ENCODE results near the gene PSMC1.

The PSMC1 gene

DNA sequence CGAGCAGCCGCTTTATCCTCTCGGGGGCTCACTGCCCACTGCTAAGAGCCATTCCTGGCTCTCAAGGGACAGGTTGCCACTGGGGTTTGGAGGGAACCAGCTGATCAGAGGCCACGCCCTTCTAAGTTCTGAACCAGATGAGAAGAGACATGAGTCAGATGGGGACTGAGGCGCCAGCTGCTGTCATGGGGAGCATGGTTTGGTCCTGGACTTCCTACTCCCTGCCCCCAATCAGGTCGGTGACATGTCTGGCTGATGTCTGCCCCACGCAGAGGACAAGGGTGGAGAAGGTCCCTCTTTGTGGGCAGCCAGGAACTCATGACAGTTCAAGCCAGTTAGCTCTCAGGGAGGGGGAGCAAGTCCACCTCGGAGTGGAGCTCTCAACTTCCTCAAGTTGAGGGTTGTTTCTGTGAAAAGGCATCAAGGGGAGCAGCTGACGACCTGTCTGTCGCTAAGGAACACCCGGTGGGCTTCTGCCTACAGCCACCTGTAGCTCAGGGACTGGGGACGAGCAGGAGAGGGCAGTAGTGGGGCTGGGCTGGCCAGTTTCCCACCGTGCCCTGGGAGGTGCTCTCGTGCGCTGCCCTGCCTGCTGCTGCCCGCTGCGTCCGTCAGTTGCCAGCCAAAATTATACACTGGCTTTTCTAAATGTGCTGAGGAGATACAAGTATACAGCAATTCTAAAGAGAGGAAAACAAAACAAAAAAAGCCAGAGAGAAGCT lies 20.5 kb downstream of the PSMC1 start:
- DNase-seq: no peak

DNA sequence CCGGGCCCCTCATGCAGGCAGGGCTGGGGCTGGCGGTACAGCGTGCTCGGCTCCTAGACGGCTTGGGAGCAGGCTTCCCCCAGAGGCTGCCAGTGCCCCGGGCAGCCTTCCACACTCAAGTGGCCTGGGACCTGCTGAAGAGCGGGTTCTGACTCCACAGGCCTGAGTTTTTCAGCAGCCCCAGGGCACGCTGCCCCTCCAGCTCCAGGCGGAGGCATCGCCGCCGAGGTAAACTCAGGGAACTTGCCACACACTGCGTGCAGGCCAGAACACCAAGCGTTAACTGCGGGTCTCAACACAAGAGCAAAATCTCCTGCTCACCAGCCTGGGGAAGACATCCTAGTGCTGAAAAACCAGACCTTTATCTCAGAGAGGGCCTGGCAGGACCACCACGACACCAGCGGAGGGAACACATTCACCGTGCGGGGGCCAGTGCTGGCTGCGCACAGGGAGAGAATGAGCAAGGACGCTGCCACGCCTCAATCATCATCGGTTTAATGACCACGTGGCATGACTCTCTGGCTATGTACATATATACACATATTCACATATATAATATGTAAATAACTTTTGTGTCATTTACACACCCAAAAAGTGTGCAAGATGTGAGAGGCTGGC lies 21.3 kb downstream of the PSMC1 start:
- no peak for DNase-seq

DNA sequence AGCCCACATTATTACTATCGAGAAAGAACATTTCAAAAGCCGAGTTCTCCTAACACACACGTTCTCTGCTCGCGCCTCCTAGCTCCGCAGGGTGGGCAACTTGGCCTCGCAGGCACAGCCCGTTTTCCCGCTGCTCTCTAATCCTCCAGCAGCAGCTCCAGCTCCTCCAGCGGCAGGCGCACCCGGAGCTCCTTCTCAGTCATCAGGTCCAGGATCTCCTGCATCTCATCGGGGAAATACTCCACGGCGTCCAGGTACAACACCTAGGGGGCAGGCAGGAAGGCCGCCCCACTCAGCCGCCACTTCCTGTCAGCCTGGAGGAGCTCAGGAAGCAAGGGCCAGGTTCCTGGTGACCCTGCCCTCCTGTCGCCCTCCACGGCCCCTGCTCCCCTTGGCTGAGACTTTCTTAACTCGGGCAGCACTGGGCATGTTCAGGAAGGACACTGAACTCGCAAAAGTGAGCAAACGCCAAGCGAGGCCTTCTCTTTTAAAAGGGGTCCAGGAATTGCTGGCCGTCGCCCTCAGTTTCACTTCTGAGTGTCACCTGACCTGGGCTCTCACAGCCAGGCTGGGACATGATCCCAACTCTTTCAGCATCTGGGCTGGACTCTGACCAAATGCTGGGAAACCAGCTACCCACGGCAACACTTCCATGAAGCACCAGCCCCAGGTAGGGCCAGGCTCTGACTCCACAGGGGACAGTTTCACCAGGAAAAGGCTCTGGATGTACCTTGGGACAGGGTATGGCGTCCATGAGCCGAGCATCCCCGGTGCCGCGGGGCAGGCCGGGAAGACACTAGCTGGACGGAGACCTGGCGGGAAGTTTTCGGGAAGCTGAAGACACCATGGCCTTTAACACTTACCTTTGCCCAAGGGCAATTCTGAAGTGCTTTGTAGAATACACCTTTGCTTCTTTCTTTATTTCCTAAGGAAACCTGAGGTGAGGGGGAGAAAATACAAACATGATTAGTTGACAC lies 22.1 kb downstream of the PSMC1 start:
- no peak for DNase-seq

DNA sequence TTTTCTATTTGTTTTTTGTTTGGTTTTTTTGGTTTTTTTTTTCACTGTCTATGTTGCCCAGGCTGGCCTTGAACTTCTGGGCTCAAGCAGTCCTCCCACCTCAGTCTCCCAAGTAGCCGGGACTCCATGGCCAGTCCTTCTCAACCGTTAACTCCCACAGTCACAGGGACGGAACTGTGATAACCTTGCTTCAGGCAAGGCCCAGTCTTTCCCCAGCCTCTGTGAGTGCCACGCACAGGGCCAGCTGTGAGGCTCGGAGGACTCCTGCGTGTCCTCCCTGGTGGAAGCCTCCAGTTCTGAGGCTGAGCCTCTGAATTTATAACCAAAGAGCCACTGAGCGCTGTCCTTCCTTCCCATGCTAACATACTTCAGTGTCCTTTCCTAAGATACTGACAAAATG lies 23.7 kb downstream of the PSMC1 start:
- DNase-seq: no peak

DNA sequence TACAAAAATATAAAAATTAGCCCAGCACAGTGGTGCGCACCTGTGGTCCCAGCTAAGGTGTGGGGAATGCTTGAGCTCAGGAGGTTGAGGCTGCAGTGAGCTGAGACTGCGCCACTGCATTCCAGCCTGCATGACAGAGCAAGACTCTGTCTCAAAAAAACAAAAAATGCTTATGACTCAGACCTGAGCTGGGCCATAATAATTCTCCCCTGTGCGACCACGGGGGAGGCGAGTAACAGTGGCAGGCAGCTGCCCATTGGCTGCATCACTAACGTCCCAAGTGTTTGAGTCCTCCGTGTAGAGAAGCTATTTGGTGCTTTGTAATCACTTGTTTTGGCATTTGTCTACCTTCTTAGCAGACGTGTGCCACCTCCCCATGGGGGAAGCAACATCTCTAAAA lies 24.9 kb downstream of the PSMC1 start:
- DNase-seq: no peak

DNA sequence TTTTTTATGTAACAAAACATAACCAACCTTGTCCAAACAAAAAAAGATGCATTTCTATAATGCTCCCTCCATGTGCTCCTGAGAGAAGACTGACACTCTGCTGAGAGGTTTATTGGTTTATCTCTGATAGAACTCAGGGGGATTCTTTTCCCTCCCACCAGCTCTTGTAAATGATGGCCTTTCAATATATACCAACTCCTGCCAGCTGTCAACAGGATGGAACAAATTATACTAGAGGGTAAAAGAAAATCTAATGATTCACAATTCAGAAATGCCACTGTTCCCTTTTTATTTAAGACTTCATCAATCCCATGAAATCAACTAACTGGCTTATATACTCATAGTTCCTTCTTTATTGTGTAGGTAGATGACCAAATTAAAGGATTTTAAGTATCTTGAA lies 25.4 kb downstream of the PSMC1 start:
- DNase-seq: no peak

DNA sequence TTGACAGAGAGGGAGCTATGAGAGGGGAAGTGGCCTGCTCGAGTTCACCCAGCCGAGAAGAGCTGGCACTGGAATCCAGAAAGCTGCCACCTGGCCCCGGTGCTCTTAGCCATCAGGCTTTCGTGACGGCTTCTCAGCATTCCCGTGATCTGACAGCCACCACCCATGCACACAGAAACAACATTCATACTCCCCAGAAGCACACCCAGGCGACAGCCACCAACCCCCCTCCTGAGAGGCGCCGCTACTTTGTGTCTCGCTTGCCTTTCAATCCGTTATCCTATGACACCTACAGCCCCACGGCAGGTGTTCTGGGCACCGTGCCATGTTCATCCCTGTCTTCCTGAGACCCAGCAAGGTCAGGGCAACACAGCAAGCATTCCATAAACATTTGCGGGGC lies 31.4 kb downstream of the PSMC1 start:
- DNase-seq: peak; percentile 46

DNA sequence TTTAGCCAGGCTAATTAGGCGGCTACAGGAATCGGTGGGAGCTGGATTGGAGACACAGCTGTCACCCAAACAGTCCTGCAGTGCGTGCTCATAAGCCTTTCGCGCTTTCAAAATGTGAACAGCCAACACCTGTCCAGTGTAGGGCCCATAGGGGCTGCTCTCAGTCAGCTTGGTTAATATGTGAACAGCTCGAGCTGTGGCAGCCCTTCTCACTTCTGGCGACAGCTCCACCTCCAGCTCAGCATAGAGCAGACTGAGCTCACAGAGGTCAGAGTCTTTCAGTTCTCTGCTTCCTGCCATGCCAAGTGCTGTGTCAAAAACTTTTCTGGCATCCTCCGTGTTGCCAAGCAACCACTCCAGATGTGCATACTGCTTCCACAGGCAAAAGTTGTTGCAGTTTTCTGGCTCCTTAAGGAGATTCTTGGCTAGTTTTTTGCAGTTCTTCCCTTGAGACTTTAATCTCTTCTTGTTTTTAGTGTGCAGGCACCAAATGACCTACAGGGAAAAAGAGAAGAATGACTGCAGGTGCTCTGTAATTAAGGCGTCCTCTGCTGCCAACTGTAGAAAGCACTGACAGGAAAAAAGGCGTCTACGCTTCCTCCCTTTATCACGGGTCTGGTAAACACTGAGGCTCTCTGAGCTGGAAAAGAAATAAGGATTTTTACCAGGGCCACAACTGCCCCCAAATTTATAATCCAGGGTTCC lies 32.5 kb downstream of the PSMC1 start:
- peak; percentile 32 for DNase-seq

DNA sequence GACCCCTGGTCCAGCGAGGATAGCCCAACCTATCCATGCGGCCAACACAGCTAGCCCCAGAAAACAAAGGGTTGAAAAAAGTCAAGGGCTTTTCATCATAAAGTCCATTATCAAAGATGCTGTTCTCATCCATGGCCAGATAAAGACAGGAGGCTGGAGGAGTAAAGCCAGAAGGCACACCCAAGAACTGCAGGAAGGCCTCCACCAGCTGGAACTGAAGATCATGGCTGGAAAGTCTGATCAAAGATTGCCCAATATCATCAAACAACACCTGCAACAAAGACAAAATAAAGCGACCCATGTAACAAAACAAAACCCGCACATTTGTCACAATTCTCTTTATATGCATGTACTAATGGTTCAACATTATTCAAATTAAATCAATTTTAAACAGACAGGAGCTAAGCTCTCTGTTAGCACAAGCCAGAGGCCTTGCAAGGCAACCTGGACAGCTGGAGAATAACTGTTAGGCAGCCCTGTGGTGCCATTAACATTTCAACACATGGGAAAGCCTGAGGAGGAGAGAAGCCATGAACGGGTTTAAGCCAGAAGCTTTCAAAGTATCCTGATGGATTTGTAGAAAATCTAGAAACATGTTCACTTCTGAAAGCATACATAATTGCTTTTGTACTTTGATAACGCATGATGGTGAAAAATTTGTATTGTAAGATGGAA lies 34.1 kb downstream of the PSMC1 start:
- DNase-seq: no peak

DNA sequence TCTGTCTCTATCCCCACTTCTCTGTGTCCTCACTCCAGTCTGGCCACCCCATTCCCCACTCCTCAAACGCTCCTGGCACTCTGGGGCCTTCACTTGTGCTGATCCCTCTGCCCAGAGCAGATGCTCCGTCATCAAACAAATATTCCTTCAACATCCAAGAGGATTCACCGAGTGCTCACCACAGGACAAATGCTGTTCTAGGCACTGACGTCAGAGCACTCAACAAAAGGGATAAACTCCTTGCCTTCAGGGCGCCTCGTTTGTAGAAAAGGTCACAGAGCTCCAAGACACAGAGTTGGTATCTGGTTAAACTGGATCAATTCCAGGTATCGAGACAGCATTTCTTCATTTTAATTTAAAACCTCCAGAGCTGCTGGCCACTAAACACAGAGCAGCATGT lies 35.3 kb downstream of the PSMC1 start:
- no peak for DNase-seq

DNA sequence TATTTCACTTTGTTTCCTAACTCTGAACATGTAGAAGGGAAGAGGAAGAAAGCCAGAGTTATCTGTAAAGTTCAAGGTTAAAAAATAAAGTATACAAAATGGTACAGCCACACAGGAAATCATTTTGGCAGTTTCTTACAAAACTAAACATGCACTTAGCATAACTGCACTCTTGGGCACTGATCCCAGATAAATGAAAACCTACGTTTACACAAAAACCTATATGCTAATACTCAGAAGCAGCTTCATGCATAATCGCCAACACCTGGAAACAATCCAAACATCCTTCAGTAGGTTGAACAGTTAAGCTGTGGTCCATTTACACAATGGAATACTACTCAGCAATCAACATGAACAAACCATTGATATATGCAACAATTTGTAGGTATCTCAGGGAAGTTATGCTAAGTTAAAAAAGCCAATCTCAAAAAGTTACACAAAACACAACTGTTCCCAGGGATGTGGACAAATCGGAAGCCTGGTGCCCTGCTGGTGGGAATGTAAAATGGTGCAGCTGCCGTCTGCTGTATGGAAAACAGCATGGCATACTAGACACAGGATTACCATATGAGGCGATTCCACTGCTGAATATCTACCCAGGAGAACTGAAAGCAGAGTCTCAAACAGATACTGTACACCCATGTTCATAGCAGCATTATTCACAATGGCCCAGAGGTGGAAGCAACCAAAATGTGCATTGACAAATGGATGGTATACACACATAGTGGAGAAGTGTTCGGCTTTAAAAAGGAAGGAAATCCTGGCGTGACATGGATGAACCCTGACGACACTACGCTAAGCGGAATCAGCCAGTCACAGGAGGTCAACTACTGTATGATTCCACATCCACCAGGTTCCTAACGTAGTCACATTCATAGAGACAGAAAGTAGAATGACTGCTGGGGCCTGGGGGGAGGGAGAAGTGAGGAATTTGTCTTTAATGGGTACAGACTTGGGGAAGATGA lies 37.7 kb downstream of the PSMC1 start:
- no peak for DNase-seq

DNA sequence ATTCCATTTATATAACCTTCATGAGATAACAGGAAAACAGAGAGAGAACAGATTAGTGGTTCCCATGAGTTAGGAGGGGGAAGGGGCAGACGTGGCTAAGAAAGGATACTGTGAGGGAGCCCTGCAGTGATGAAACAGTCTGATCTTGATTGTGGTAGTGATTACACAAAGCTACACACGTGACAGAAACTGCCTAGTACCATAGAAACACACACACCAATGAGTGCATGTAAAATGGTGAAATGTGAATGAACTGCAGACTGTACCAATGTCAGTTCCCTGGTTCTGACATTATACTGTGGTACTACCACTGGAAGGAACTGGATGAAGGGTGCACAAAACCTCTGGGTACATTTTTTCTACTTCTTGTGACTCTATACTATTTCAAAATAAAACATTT lies 38.5 kb downstream of the PSMC1 start:
- no peak for DNase-seq

DNA sequence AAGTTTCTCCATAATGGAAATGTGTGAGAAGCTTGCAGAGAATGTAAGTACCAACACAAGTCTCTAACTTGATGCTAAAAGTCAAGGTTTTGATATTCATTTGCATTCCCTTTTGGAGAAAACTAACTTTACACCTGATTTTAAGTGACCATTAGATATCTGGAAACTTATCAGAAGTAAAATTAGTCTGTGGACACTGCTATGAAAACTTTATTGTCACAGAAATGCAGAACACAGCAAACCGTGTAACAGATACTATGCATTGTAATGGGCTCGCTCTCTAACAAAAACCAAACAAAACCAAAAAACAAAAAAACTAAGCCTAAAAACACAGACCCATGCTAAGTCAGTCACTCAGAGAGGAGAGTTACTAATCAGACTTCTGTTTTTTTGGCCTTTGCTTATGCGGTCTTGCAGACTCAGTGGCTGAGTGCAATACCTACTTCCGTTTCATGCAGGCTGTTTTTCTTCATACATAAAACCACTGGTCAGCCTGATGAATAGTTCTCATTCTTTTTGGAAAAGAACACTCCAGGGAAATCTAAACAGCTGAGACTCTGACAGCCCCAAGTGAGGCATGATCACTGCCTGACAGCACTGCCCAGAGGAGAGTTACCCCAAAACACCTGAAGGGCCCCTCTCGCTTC lies 39.6 kb downstream of the PSMC1 start:
- no peak for DNase-seq

DNA sequence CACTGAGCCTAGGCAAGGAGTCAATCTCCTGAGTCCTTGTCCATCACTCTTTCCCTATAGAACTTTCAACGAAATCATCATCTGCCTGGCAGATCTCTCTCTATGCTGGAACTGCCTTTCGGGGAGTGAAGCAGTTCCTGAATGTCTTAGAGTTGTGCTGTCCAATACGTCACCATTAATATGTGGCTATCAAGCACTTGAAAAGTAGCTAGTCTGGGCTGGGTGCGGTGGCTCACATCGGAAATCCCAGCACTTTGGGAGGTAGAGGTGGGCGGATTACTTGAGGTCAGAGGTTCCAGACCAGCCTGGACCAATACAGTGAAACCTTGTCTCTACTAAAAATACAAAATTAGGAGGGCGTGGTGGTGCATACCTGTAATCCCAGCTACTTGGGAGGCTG lies 40.3 kb downstream of the PSMC1 start:
- no peak for DNase-seq

DNA sequence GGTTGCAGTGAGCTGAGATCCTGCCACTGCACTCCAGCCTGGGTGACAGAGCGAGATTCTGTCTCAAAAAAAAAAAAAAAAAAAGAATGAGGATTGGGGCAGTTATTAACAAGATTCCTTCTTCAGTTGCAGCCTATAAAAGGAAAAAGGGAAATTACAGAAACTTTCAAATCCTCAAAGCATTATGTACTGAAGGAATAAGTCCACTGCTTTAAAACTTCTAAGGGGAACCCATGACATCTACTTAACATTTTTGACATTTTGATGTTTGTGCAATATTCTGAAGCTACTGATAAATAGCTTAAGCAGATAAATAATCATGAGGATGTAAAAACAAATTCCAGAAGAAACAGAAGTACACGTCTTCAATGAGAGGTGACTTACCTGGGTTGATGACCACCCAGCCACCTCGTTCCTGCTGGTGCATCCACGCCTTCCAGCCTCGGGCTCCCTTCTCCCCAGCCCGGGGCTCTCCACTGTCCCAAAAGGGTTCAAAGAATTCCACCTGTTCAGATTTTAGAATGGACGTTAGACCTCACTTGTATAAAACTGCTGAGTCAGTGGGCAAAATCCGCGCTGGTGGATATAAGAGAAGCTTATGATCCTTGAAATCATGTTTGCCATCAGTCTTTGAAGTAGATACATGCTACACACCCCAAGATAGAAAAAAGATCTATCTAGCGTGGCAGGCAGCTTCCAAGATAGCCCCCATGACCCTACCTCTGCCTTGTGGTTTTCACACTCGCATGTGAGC lies 41.7 kb downstream of the PSMC1 start:
- no peak for DNase-seq

DNA sequence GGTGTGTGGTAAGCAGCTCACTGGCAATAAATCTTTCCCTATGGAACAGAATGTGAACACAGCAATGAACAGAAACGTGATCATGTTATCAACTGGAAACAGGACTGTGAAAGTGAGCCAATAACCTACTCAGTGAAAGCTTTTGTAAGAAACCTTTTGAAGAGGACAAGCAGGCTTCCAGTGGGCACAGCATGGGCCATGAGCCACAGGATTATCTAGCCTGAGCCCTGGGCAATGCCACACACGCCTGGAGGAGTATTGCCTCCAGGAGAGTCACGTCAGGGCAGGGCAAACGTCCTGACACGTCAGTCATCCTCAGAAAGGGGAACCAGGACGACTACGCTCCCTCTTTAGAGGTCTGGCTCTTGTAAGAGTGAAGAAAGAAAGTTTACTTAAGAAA lies 43.1 kb downstream of the PSMC1 start:
- no peak for DNase-seq

DNA sequence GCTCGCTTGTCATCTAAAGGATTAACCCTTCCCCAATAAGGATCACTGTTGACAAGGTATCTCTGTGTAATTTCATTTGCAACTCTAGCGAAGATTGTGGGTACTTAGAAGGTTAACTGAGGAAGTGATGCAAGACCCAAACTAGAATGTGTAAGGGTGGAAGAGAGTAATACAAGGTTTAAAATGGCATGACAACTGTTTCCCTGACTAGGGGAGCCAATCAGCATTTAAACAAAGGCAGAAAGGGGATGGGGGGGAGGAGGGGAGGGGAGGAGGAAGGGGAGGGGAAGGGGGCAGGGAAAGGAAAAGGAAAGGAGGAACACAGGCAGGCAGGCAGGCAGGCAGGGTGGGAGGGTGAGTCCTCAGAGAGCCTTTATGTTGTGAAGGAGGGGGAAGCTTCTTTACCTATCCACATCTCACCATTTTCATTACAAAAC lies 44.3 kb downstream of the PSMC1 start:
- no peak for DNase-seq

DNA sequence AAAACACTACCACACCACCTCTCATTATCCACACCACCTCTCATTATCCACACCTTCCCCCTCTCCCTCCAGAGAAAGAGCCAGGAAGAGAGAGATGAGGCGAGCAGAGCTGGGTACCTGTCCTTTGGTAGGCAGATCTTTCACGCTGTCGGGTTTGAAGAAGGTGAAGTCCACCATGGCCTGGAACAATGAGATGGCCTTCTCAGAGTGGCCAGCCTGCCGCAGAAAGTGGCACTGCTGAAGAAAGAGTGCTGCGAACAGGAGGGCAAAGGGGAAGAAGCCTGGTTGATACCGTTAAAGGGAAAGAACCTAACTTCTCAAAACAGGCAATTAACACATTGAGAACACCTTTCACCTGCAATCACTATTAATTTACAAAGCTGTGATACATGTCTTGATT lies 44.8 kb downstream of the PSMC1 start:
- no peak for DNase-seq

DNA sequence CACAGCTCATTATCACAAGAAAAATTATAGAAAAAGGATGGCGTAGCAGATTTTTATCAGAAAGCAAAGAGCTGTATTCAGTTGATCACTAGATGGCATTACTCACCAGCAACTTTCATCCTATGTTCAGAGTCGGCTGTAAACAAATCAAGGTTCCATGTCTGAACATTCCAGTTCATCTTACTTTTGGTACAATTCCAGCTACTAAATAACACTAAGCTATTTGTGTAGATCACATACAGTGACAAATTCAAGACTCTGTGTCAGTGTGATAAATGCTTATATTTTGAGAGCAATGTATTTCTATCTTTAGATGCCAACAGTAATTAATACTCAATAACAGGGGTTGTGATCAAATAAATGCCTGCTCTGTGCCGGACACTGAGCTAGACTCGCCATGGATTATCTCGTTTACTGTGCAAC lies 45.3 kb downstream of the PSMC1 start:
- DNase-seq: peak; percentile 54

Measured in NCI-H1092 treated with DMSO at 0.1 percent for 48 hours (cell line).